ENCODE measurements around the gene ROM1.
A peak's percentile ranks its signal among the peaks of the same experiment; 100 is the strongest.

The ROM1 gene

DNA sequence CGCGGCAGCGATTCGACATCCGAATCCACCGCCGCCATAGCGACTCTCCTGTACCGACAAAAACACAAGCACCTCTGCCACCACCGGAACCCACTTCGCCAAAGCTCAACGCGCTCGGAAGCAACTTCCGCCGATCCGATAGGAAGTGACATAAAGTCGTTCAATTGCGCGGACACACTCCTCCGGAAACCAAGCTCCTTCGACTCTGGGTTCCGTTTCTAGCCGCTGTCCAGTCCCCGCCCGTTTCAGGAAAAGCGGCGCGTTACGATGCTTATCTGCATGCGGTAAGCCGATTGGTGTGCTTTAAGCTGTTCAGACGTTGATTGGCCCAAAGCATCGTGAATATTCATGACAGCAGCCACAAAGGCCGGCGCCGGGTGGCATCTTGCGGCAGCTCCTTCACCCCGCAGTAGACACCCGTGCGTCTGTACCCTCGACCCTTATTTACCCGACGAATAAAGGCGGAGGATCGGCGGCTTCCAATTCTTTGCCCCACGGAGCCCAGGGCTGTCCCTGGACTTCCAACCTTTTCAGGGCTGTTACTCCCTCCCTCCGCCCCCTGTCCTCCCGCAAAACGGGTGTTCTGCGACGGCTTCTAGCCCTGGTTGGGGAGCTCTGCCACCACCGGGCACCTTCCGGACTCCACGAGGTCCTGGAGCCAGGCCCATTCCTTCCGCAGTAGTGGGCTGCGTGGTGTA lies 21.5 kb upstream of the ROM1 start, which contains the start of gene TUT1:
Gene TUT1, minus strand, starts transcription at position 76 of the 698 bp plus-strand sequence. Its CDS starts 38 bp downstream, at position 38.
- Histone ChIP-seq H3K27me3 (ENCODE audit: control insufficient read depth, insufficient read depth, low read length) (no peaks in the 10 kb centered on the region), H3K9ac (ENCODE audit: low read depth, low read length) (peak within 1 kb of the TSS; percentile 82), H3K9me3 (ENCODE audit: control insufficient read depth, insufficient read depth, low read length) (no peaks in the 10 kb centered on the region), H3K4me3 (ENCODE audit: low read depth, low read length) (peak within 1 kb of the TSS; percentile 88), H3K4me1 (ENCODE audit: control insufficient read depth, insufficient read depth, low read length) (peaks cover 9% of the 10 kb centered on the region; the same call in 1 of the 2 replicates), H3K27ac (ENCODE audit: low read depth, low read length) (peak within 1 kb of the TSS; percentile 94), H3K36me3 (ENCODE audit: control insufficient read depth, insufficient read depth, low read length) (peaks cover 54% of the 10 kb centered on the region)

DNA sequence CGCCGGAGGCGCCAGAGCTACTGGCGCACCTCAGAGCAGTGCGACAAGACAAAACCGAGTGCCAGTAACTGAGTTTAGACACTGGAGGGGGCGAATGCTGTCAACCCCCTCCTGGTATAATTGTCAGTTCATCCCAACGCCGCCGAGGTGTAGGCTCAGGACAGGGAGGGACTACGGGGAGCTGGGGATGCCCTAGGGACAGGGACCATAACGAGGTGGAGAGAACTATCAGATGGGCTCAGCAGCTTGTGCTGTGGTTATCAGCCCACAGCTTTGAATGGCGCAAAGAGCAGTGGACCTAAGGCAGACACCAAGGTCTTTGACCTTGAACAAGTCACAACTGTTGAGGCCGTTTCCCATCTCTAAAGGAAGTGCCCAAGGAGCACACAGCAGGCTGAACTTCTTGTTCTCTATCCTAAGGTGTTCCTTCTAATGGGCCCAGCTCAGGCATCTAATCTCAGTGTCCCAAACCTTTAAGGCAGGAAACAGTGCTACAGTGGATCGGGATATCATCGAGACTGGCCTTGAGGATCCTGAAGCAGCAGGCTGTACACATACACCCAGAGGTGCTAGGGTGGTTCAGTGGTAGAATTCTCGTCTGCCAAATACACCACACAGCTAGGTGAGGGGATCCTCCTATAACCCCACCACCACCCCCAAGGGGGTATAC lies 20.8 kb upstream of the ROM1 start:
- Histone ChIP-seq H3K27me3 (ENCODE audit: control insufficient read depth, insufficient read depth, low read length) (no peaks in the 10 kb centered on the region), H3K9me3 (ENCODE audit: control insufficient read depth, insufficient read depth, low read length) (no peaks in the 10 kb centered on the region), H3K4me1 (ENCODE audit: control insufficient read depth, insufficient read depth, low read length) (peaks cover 9% of the 10 kb centered on the region; the same call in 1 of the 2 replicates), H3K4me3 (ENCODE audit: low read depth, low read length) (peak overlapping the region; percentile 88), H3K36me3 (ENCODE audit: control insufficient read depth, insufficient read depth, low read length) (peaks cover 53% of the 10 kb centered on the region), H3K9ac (ENCODE audit: low read depth, low read length) (peak overlapping the region; percentile 76), H3K27ac (ENCODE audit: low read depth, low read length) (peak overlapping the region; percentile 94)

DNA sequence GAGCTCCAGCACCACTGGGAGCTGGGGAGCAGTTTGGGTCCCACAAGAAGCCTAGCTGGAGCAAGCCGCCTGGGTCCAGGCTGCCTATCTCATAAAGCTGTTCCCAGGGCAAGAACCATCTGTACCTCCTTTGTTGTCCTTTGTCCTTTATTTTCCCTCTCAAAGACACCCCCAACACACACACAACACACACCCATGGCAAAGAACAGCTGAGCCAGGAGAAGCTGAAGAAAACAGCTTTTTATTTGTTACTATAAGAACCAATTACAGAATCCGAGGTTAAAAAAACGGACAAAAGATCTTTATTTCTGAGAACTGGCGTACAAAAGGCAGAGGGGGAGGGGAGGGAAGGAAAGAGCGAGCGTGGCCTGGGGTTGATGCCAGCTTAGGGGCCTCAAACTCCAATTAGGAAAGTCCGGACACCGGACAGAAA lies 20.1 kb upstream of the ROM1 start:
- H3K9me3 ChIP-seq (ENCODE audit: control insufficient read depth, insufficient read depth, low read length) = no peaks in the 10 kb centered on the region
- no peak overlapping the region for H3K4me3 ChIP-seq (ENCODE audit: low read depth, low read length)
- H3K9ac ChIP-seq (ENCODE audit: low read depth, low read length) = no peak overlapping the region
- peaks cover 9% of the 10 kb centered on the region; the same call in 1 of the 2 replicates for H3K4me1 ChIP-seq (ENCODE audit: control insufficient read depth, insufficient read depth, low read length)
- no peaks in the 10 kb centered on the region for H3K27me3 ChIP-seq (ENCODE audit: control insufficient read depth, insufficient read depth, low read length)
- peaks cover 53% of the 10 kb centered on the region for H3K36me3 ChIP-seq (ENCODE audit: control insufficient read depth, insufficient read depth, low read length)
- no peak overlapping the region for H3K27ac ChIP-seq (ENCODE audit: low read depth, low read length)

DNA sequence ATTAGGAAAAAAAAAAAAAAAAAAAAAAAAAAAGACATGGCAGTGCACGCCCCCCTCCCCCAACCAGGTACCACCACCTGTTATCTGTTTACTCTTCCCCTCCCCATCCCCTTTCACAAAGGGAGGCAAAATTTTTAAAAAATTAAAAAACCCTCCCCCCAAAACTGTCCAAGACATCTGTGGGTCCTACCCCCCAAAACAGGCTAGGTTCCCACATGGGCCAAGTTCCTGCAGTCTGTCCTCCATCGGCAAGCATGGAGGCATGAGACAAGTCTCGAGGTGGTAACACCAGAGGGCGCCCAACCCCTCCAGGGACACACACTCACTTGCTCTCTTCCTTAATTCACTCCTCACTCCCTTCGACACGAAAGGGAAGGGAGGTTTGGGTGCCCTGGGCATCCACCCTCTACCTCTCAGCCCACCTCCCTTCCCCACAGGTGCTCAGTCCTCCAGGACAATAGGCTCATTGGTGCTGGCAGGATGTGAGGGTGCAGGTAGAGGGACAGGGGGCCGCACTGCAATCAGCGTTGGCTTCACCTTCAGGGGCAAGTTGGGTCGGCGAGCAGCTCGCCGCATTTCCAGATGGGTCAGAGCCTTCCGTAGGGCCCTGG lies 19.5 kb upstream of the ROM1 start:
- no peaks in the 10 kb centered on the region for H3K27me3 ChIP-seq (ENCODE audit: control insufficient read depth, insufficient read depth, low read length)
- no peaks in the 10 kb centered on the region for H3K9me3 ChIP-seq (ENCODE audit: control insufficient read depth, insufficient read depth, low read length)
- no peak overlapping the region for H3K4me3 ChIP-seq (ENCODE audit: low read depth, low read length)
- H3K9ac ChIP-seq (ENCODE audit: low read depth, low read length) = no peak overlapping the region
- peaks cover 9% of the 10 kb centered on the region; the same call in 1 of the 2 replicates for H3K4me1 ChIP-seq (ENCODE audit: control insufficient read depth, insufficient read depth, low read length)
- no peak overlapping the region for H3K27ac ChIP-seq (ENCODE audit: low read depth, low read length)
- peaks cover 53% of the 10 kb centered on the region for H3K36me3 ChIP-seq (ENCODE audit: control insufficient read depth, insufficient read depth, low read length)

DNA sequence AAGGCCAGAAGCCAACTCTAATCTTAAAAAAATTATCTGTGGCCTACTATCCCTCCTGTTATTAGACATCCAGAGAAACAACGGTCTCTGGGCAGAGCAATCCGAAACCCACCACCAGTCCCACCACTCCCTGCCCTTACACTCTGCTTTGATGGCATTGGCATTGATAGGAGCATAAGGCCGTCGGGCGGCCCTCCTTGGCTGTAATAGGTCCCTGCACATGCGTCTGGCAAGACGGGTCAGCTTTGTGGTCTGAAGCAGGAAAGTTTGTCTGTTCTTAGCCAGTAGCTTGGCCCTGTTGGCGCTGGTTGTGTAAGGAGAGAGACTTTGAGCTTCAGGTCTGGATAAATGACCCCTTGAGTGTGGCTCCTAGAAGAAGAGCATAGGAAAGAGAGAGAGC lies 17.9 kb upstream of the ROM1 start:
- H3K36me3 ChIP-seq (ENCODE audit: control insufficient read depth, insufficient read depth, low read length) = peaks cover 56% of the 10 kb centered on the region
- no peaks in the 10 kb centered on the region for H3K27me3 ChIP-seq (ENCODE audit: control insufficient read depth, insufficient read depth, low read length)
- no peak overlapping the region for H3K4me3 ChIP-seq (ENCODE audit: low read depth, low read length)
- H3K9me3 ChIP-seq (ENCODE audit: control insufficient read depth, insufficient read depth, low read length) = no peaks in the 10 kb centered on the region
- H3K9ac ChIP-seq (ENCODE audit: low read depth, low read length) = no peak overlapping the region
- H3K27ac ChIP-seq (ENCODE audit: low read depth, low read length) = no peak overlapping the region
- H3K4me1 ChIP-seq (ENCODE audit: control insufficient read depth, insufficient read depth, low read length) = peaks cover 20% of the 10 kb centered on the region

DNA sequence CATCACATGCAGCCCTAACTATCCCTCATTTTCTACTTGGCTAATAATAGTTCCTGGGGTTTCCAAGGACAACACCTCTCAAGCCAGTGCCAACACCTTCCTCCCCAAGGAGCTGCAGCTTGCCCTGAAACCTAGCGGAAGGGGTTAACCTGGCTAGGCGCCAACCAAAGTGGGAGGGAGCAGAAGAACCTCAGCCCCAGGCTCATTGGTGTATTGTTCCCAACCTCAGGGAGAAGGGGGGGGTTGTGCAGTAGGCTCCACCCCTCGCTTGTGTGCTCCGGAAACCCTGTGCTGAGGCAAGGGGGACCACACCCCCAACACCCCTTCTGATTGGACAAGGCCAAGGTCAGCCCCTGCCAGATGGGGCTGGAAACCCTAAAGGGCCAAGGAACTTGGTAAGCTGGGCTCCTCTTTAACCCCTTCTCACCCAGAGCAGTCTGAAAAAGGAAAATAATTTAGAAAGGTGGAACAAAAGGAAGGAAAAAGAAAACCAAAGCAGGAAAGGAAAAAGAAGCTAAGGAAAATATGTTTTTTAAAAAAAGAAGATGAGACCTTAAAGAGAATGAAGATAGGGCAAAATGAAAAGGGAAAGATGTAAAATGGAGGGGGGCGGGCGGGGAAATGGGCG lies 13.9 kb upstream of the ROM1 start:
- Histone ChIP-seq H3K9ac (ENCODE audit: low read depth, low read length) (no peak overlapping the region), H3K9me3 (ENCODE audit: control insufficient read depth, insufficient read depth, low read length) (no peaks in the 10 kb centered on the region), H3K4me1 (ENCODE audit: control insufficient read depth, insufficient read depth, low read length) (peaks cover 17% of the 10 kb centered on the region), H3K36me3 (ENCODE audit: control insufficient read depth, insufficient read depth, low read length) (peaks cover 51% of the 10 kb centered on the region), H3K27ac (ENCODE audit: low read depth, low read length) (no peak overlapping the region), H3K27me3 (ENCODE audit: control insufficient read depth, insufficient read depth, low read length) (peaks cover 17% of the 10 kb centered on the region), H3K4me3 (ENCODE audit: low read depth, low read length) (peak overlapping the region; percentile 25; the same call in 1 of the 2 replicates)

DNA sequence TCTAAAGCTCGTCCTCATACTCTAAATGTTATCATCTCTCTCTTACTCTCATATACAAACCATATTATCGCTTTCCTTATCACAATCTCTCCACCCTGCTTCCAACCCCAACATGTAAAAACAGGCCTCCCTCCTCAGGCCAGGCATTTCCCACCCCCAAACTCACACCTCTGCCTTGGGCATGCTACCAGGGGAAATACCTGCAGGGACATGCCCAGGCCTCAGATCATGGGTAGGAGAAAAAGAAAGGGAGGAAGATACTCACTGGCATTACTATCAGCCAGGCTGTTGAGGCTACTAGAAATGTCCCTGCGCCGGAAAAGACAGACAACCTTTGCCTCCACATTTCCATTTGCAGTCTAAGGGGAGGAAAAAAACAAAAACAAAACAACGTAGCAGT lies 13.2 kb upstream of the ROM1 start:
- Histone ChIP-seq H3K36me3 (ENCODE audit: control insufficient read depth, insufficient read depth, low read length) (peaks cover 44% of the 10 kb centered on the region), H3K9ac (ENCODE audit: low read depth, low read length) (no peak overlapping the region), H3K9me3 (ENCODE audit: control insufficient read depth, insufficient read depth, low read length) (no peaks in the 10 kb centered on the region), H3K27ac (ENCODE audit: low read depth, low read length) (no peak overlapping the region), H3K27me3 (ENCODE audit: control insufficient read depth, insufficient read depth, low read length) (peaks cover 17% of the 10 kb centered on the region), H3K4me1 (ENCODE audit: control insufficient read depth, insufficient read depth, low read length) (peaks cover 17% of the 10 kb centered on the region), H3K4me3 (ENCODE audit: low read depth, low read length) (peak overlapping the region; percentile 87)

DNA sequence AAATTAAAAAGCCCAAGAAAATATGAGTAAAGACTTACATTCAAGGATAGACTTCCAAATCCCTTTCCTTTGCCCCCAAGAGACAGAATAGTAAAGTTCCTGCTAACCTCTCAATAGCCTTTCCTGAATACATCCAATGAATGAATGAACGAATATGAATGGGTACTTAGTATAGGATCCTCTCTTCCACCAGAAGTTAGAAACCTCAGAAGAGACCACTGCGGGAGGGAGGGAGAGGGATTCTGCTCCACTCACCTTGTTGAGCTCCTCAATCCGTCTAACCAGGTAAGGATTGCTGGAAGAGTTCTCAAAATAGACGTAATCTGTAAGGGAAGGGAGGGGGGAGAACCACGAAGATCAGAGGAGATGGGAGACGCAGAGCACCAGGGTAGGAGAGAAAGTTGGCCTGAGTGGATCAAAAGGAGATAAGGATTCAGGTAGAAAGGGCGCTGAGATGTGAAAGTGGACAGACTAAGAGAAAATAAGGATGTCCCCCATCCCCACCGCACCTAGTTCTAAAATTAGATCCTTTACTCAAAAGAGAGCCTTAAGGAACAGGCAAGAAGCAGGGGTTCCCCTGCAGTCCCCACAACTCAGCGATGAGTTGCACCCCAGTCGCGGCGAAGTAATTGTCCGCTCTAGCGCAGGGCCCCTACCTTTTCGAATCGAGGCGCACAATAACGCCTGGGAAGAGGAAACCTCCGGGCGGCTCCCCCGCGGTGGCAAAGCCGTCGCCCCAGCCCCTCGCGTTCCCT lies 12.5 kb upstream of the ROM1 start:
- peaks cover 38% of the 10 kb centered on the region for H3K36me3 ChIP-seq (ENCODE audit: control insufficient read depth, insufficient read depth, low read length)
- peaks cover 17% of the 10 kb centered on the region for H3K27me3 ChIP-seq (ENCODE audit: control insufficient read depth, insufficient read depth, low read length)
- H3K9ac ChIP-seq (ENCODE audit: low read depth, low read length) = peak overlapping the region; percentile 94
- peaks cover 17% of the 10 kb centered on the region for H3K4me1 ChIP-seq (ENCODE audit: control insufficient read depth, insufficient read depth, low read length)
- no peaks in the 10 kb centered on the region for H3K9me3 ChIP-seq (ENCODE audit: control insufficient read depth, insufficient read depth, low read length)
- peak overlapping the region; percentile 87 for H3K4me3 ChIP-seq (ENCODE audit: low read depth, low read length)
- H3K27ac ChIP-seq (ENCODE audit: low read depth, low read length) = peak overlapping the region; percentile 95

DNA sequence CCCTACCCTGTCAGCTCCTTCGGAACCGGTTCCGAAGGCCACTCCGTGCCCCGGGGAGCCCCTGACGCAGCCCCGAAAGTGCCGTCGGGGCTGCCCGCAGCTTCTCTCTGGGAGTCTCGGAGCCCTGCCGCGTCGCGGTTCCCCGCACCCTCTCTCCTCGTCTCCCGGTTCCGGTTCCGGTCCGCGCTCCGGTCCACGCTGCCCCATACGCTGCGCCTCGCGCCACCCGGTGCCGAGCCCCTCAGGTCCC lies 12.0 kb upstream of the ROM1 start:
- H3K4me3 ChIP-seq (ENCODE audit: low read depth, low read length) = peak overlapping the region; percentile 87
- H3K27me3 ChIP-seq (ENCODE audit: control insufficient read depth, insufficient read depth, low read length) = peaks cover 17% of the 10 kb centered on the region
- H3K9me3 ChIP-seq (ENCODE audit: control insufficient read depth, insufficient read depth, low read length) = no peaks in the 10 kb centered on the region
- H3K36me3 ChIP-seq (ENCODE audit: control insufficient read depth, insufficient read depth, low read length) = peaks cover 33% of the 10 kb centered on the region
- H3K9ac ChIP-seq (ENCODE audit: low read depth, low read length) = peak overlapping the region; percentile 94
- H3K27ac ChIP-seq (ENCODE audit: low read depth, low read length) = peak overlapping the region; percentile 95
- H3K4me1 ChIP-seq (ENCODE audit: control insufficient read depth, insufficient read depth, low read length) = peaks cover 17% of the 10 kb centered on the region

DNA sequence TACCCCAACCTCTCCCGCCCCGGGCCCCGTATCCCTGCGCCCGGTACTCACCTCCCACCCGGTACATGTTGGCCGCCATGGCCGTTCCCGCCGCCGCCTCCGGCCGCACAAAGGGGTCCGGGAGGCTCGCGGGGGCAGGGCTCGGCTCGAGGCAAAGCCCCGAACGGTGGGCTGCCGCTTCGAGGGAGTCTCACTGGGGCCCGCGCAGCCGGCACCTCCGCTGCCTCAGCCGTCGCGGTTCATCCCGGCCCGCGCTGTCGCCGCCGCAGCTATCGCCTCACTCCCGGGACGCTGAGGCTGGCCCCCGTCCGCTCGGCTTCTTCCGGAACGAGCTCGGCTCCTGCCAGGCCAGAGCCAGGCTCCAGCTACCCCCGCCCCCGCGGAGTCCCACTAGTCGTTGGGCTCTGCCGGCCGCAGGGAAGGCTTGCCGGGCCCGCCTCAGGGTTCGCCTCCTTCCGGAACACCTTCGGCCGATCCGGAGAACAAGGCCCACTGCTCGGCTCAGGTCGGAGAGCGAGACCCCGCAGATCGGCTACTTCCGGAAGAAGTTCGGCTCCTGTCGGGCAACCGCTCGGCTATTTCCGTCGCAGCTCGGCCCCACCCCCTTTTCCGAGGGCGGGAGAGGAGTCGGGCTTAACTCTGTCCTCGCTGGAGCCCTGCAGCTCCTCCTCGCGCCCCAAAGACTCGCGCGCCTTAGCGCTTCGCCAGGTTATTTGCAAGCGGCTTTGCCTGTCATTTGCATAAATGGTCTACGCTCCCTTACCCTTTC lies 11.5 kb upstream of the ROM1 start, which contains the start of gene MTA2:
Gene MTA2, minus strand, starts transcription at position 494 of the 769 bp plus-strand sequence. Its CDS starts 415 bp downstream, at position 79.
- peaks cover 17% of the 10 kb centered on the region for H3K4me1 ChIP-seq (ENCODE audit: control insufficient read depth, insufficient read depth, low read length)
- H3K27ac ChIP-seq (ENCODE audit: low read depth, low read length) = peak within 1 kb of the TSS; percentile 95
- H3K9ac ChIP-seq (ENCODE audit: low read depth, low read length) = peak within 1 kb of the TSS; percentile 94
- H3K27me3 ChIP-seq (ENCODE audit: control insufficient read depth, insufficient read depth, low read length) = peaks cover 17% of the 10 kb centered on the region
- H3K9me3 ChIP-seq (ENCODE audit: control insufficient read depth, insufficient read depth, low read length) = no peaks in the 10 kb centered on the region
- H3K36me3 ChIP-seq (ENCODE audit: control insufficient read depth, insufficient read depth, low read length) = peaks cover 27% of the 10 kb centered on the region
- peak within 1 kb of the TSS; percentile 87 for H3K4me3 ChIP-seq (ENCODE audit: low read depth, low read length)

All from HUES48 (cell line).